GM12873 (cell line): ENCODE measurements around the gene SMAD7.

ENCODE experiments used
- CTCF ChIP-seq: IDR thresholded peaks from 2 replicates; pipeline ENCODE4 v1.5.1; 2012; ENCODE audit warnings: low read depth, mild to moderate bottlenecking, moderate library complexity, low read length, control low read depth; ENCODE audit not compliant: insufficient read depth; ENCODE audit errors: missing control alignments

Gene SMAD7

DNA sequence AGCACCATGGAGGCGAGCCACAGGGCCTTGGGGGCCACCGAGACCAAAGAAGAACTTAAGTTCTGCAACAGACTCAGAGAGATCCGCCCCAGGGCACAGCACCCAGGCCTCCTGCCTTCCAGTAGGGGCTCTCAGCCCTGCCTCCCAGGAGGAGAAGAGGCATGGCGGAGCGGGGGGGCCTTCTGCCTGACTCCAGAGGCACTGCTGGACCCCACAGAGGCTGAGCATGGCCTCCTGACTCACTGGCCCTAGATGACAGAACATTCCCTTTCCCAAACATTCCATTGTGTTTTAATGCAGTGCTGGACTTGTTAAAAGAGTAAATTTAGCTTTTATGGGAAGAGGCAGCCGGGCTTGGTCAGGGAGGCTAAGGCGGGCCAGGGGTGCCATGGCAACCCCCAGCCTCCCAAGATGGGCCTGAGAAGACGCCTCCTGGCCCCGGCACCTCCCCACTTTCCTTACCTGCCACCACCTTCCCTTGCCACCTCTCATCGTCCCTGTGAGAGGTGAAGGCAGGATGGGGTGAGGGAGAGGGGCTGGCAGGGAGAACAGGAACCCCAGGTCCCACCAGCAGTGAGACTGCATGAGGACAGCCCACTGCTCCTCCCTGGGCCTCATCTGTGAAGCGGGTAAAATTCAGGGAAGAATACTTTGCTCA, 65.4 kb downstream of the SMAD7 start:
- TF ChIP-seq CTCF: no peak

DNA sequence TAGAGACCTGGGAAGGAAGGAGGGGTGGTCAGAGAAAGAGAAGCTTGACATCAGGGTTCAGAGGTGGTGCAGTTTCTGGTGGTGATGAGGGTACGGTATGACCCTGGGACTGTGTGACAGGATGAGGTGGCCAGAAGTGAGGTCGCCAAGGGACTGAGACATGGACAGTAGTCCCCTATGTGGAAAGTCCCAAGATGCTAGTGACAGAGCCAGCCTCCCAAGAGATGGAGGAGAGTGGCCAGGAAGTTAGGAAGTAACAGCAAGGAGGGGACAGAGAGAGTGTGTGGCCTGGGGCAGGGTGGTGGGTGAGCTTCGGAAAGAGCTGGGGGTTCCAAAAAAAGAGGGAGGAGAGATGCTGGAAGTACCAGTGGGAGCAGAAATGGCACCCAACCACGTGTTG, 66.0 kb downstream of the SMAD7 start:
- no peak for TF ChIP-seq CTCF

DNA sequence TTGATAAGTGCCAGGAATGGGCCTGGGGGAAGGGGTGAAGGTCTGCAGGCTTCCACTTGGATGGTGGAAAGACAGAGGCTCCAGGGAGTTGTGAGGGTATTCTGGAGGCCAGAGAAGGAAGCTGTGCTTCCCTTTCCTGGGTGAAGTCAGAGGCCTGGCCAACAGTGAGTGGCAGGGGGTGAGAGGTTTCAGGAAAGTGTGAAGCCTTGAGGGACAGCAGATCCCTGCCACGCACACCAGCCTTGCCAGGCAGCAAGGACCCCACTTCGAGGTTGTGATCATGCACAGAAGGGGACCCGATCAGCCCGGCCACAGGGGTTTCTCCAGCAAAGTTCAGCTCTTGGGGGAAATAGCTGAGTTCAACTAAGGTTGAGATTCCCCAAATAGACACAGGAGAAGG, 66.5 kb downstream of the SMAD7 start:
- no peak for TF ChIP-seq CTCF

- TF ChIP-seq CTCF: no peak
These were observed 68.4 kb downstream of the SMAD7 start for GRCh38 chr18:48882379-48882778.

- no peak for TF ChIP-seq CTCF
These were observed 69.8 kb downstream of the SMAD7 start for GRCh38 chr18:48880931-48881330.

DNA sequence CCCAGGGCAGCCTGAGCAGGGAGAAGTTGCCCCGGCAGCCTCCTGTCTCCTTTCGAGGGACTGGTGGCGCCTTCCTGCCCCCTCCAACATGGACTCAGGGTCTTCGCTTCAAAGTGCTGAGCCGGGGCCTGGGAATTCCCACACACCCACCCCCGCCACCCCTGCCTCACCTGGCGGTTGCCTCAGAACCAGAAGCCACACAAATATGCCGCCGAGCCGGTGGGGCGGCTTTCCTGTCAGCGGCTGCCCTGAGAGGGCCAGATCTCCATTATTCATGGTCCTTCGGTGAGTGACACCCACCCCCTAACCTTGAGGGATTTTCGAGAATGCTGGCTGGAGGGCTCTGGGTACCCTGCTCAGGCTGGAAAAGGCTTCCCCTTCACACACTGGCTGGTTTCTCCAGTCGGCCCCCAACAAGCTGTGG, 71.7 kb downstream of the SMAD7 start:
- no peak for TF ChIP-seq CTCF

DNA sequence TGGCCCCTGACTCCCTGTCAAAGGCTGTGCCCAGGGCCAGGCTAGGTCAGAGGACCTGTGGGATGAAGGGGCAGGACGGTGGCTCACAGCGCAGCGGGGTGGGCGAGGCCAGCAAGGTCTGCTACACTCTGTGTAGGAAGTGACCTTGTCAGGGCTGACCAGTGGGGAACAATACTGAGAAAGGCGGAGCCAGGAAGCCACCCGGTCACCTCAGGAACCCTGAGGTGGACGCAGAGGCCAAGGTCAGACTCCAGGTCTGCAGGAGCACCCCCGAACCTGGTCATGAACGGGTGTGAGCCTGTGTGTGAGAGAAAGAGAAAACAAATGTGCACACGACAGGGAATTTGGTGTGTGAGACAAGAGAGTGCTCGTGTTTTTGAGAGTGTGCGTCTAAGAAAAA, 72.3 kb downstream of the SMAD7 start:
- no peak for TF ChIP-seq CTCF
